Prostate gland (tissue), 2 donors: Measurements from ENCODE around the gene HADH.

Source experiments
- POLR2A ChIP-seq: fragments of 450-650 bp; IDR thresholded peaks from one replicate; pipeline ENCODE4 v1.6.1; 2016; ENCODE audit warnings: antibody characterized with exemption, mild to moderate bottlenecking
- TF ChIP-seq, protein P1 (sequence below), 4 experiments: fragments of 200-600 bp in 2 of 4; fragments of 450-650 bp in 2 of 4; sonication (generic) in 2 of 4; IDR thresholded peaks; 1 replicate in 3 of 4; 2 replicates in 1 of 4; pipeline ENCODE4 v1.5.1; 2016 to 2019; ENCODE audit warnings: antibody characterized with exemption in 4 of 4, mild to moderate bottlenecking in 2 of 4, moderate library complexity in 2 of 4

DNA sequence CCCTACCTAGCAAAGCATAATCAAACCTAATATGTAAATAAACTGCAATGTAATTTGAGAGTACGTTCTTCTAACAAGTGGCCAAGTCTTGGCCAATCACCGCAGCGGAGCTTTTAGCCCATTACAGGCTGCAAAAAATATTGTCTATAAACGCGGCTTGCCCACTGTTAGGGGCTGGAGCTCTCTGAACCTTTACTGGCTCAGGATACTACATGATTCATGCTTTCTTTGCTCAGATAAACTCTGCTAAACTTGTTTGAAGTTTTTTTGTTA lies 990 bp upstream of the HADH start:
- TF ChIP-seq, protein P1, sequence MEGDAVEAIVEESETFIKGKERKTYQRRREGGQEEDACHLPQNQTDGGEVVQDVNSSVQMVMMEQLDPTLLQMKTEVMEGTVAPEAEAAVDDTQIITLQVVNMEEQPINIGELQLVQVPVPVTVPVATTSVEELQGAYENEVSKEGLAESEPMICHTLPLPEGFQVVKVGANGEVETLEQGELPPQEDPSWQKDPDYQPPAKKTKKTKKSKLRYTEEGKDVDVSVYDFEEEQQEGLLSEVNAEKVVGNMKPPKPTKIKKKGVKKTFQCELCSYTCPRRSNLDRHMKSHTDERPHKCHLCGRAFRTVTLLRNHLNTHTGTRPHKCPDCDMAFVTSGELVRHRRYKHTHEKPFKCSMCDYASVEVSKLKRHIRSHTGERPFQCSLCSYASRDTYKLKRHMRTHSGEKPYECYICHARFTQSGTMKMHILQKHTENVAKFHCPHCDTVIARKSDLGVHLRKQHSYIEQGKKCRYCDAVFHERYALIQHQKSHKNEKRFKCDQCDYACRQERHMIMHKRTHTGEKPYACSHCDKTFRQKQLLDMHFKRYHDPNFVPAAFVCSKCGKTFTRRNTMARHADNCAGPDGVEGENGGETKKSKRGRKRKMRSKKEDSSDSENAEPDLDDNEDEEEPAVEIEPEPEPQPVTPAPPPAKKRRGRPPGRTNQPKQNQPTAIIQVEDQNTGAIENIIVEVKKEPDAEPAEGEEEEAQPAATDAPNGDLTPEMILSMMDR (IDR thresholded peaks at IDR 0.05): no peak
- no peak for TF ChIP-seq POLR2A
